GM19397 (cell line): ENCODE results near the gene CCDC39.
"Not testable (repeated sequence)": the region's sequence is repeated elsewhere in the genome, so short reads cannot be mapped to it uniquely, and the experiment has no call there.

Experiments
- ATAC-seq: cut with Tn5 transposase; IDR thresholded peaks from one replicate; pipeline ENCODE4 v1.9.1; 2021; ENCODE audit warnings: mild to moderate bottlenecking, moderate library complexity; ENCODE audit not compliant: unreplicated experiment

Gene CCDC39

GRCh38 chr3:180626844-180627243 is 52.4 kb downstream of the CCDC39 start:
- ATAC-seq = peak; percentile 94

GRCh38 chr3:180624714-180625113 is 54.6 kb downstream of the CCDC39 start:
- ATAC-seq = no peak

GRCh38 chr3:180619723-180620122 is 59.6 kb downstream of the CCDC39 start:
- ATAC-seq = no peak

- not testable (repeated sequence) for ATAC-seq
Measured at GRCh38 chr3:180618563-180618962, 60.7 kb downstream of the CCDC39 start.

GRCh38 chr3:180617049-180617448 is 62.2 kb downstream of the CCDC39 start:
- ATAC-seq = no peak

GRCh38 chr3:180615954-180616353 is 63.3 kb downstream of the CCDC39 start:
- no peak for ATAC-seq

- ATAC-seq = no peak
Measured at GRCh38 chr3:180612364-180612763, 66.9 kb downstream of the CCDC39 start.

- ATAC-seq = no peak
Measured at GRCh38 chr3:180611006-180611405, 68.3 kb downstream of the CCDC39 start.

GRCh38 chr3:180601688-180602666 is 77.3 kb downstream of the CCDC39 start, which contains the start of gene TTC14:
Gene TTC14 (plus strand): TSS chr3:180602163. CDS start chr3:180602262, 99 bp downstream.
- peak; percentile 98 for ATAC-seq

- no peak for ATAC-seq
Measured at GRCh38 chr3:180600473-180600872, 78.8 kb downstream of the CCDC39 start.

GRCh38 chr3:180595559-180595935 is 83.7 kb downstream of the CCDC39 start:
- no peak for ATAC-seq

GRCh38 chr3:180594631-180595558 is 84.4 kb downstream of the CCDC39 start:
- ATAC-seq = no peak

- not testable (repeated sequence) for ATAC-seq
Measured at GRCh38 chr3:180593631-180594030, 85.7 kb downstream of the CCDC39 start.

GRCh38 chr3:180590396-180590795 is 88.9 kb downstream of the CCDC39 start:
- no peak for ATAC-seq

GRCh38 chr3:180580934-180581333 is 98.4 kb downstream of the CCDC39 start:
- no peak for ATAC-seq

GRCh38 chr3:180575571-180575970 is 103.7 kb downstream of the CCDC39 start:
- no peak for ATAC-seq

GRCh38 chr3:180571831-180572598 is 107.3 kb downstream of the CCDC39 start:
- ATAC-seq = peak; percentile 85

- ATAC-seq = no peak
Measured at GRCh38 chr3:180570238-180570637, 109.1 kb downstream of the CCDC39 start.

- no peak for ATAC-seq
Measured at GRCh38 chr3:180564676-180565075, 114.6 kb downstream of the CCDC39 start.
